Neural crest cell (in vitro differentiated cells): ENCODE measurements around the gene FBXW11. TPM values are rescaled to one million over a fixed set of nuclear protein-coding genes. Genes with fewer than 3 reads are reported as not detected.
A peak's percentile ranks its signal among the peaks of the same experiment; 100 is the strongest.

ENCODE experiments used
- DNase-seq: peaks from one replicate; pipeline ENCODE4 v3.0.0; 2021; ENCODE audit warnings: low read depth, mixed read lengths, low spot score
- H3K27ac Mint-ChIP-seq: one replicate; pipeline ENCODE4 v1.8.0; 2021; ENCODE audit warnings: mild to moderate bottlenecking, mixed read lengths; ENCODE audit not compliant: unreplicated experiment
- H3K27me3 Mint-ChIP-seq: 2 replicates; pipeline ENCODE4 v1.8.0; 2021; ENCODE audit warnings: low read depth, mild to moderate bottlenecking, mixed read lengths
- H3K36me3 Mint-ChIP-seq: 2 replicates; pipeline ENCODE4 v1.8.0; 2021; ENCODE audit warnings: low read depth, mild to moderate bottlenecking, mixed read lengths
- H3K4me1 Mint-ChIP-seq: 2 replicates; pipeline ENCODE4 v1.8.0; 2021; ENCODE audit warnings: mixed read lengths
- H3K4me3 Mint-ChIP-seq: one replicate; pipeline ENCODE4 v1.8.0; 2021; ENCODE audit warnings: mild to moderate bottlenecking, mixed read lengths
- H3K9me3 Mint-ChIP-seq: 2 replicates; pipeline ENCODE4 v1.8.0; 2021; ENCODE audit warnings: mixed read lengths
- CTCF ChIP-seq: fragments of 200-600 bp; sonication (generic); conservative IDR thresholded peaks from 2 replicates; pipeline ENCODE4 v1.5.0; 2021; ENCODE audit warnings: antibody characterized with exemption, mild to moderate bottlenecking
- total RNA-seq: library from RNA; stranded (reverse); gene quantifications from 2 replicates; pipeline ENCODE4 v1.2.1, GENCODE V29; 2021

The FBXW11 gene
- total RNA-seq, 1 donor from 2014 or later: 66.6 TPM

- Mint-ChIP-seq H3K27ac (no peak overlapping the region), H3K4me1 (peaks cover 11% of the 10 kb centered on the region), H3K4me3 (no peak overlapping the region), H3K36me3 (peaks cover 2% of the 10 kb centered on the region), H3K27me3 (no peaks in the 10 kb centered on the region), H3K9me3 (no peaks in the 10 kb centered on the region)
- peak; percentile 89 for TF ChIP-seq CTCF
- peak; percentile 65 for DNase-seq
Observed at GRCh38 chr5:171907725-171908343, 98.6 kb downstream of the FBXW11 start.

GRCh38 chr5:171906703-171907590 lies 99.5 kb downstream of the FBXW11 start:
- H3K4me1 Mint-ChIP-seq: peaks cover 11% of the 10 kb centered on the region
- no peak for TF ChIP-seq CTCF
- peaks cover 2% of the 10 kb centered on the region for H3K36me3 Mint-ChIP-seq
- no peak for DNase-seq
- H3K9me3 Mint-ChIP-seq: no peaks in the 10 kb centered on the region
- peak overlapping the region; percentile 45 for H3K27ac Mint-ChIP-seq
- H3K27me3 Mint-ChIP-seq: no peaks in the 10 kb centered on the region
- no peak overlapping the region for H3K4me3 Mint-ChIP-seq

- peaks cover 2% of the 10 kb centered on the region for H3K36me3 Mint-ChIP-seq
- no peak for DNase-seq
- H3K4me1 Mint-ChIP-seq: peaks cover 11% of the 10 kb centered on the region
- H3K9me3 Mint-ChIP-seq: no peaks in the 10 kb centered on the region
- no peak for TF ChIP-seq CTCF
- H3K27me3 Mint-ChIP-seq: no peaks in the 10 kb centered on the region
- no peak overlapping the region for H3K27ac Mint-ChIP-seq
- no peak overlapping the region for H3K4me3 Mint-ChIP-seq
Observed at GRCh38 chr5:171906066-171906570, 100.3 kb downstream of the FBXW11 start.

- no peak for TF ChIP-seq CTCF
- no peak overlapping the region for H3K4me3 Mint-ChIP-seq
- no peak for DNase-seq
- H3K27ac Mint-ChIP-seq: no peak overlapping the region
- H3K27me3 Mint-ChIP-seq: no peaks in the 10 kb centered on the region
- peaks cover 4% of the 10 kb centered on the region for H3K36me3 Mint-ChIP-seq
- H3K4me1 Mint-ChIP-seq: peaks cover 11% of the 10 kb centered on the region
- H3K9me3 Mint-ChIP-seq: no peaks in the 10 kb centered on the region
Observed at GRCh38 chr5:171904886-171905285, 101.6 kb downstream of the FBXW11 start.

- Mint-ChIP-seq H3K27ac (no peak overlapping the region), H3K36me3 (peaks cover 4% of the 10 kb centered on the region), H3K4me3 (no peak overlapping the region), H3K4me1 (peaks cover 4% of the 10 kb centered on the region), H3K9me3 (no peaks in the 10 kb centered on the region), H3K27me3 (no peaks in the 10 kb centered on the region)
- no peak for DNase-seq
- TF ChIP-seq CTCF: no peak
Observed at GRCh38 chr5:171901764-171902163, 104.7 kb downstream of the FBXW11 start.
